Germinal center (tissue), 1 donor: ENCODE data around the gene CSF1.
"Not testable (repeated sequence)": the region's sequence is repeated elsewhere in the genome, so short reads cannot be mapped to it uniquely, and the experiment has no call there.

Source experiments
- DNase-seq: peaks from one replicate; pipeline ENCODE4 v3.0.0; 2012; ENCODE audit warnings: mixed read lengths, low spot score

Gene CSF1, protein sequence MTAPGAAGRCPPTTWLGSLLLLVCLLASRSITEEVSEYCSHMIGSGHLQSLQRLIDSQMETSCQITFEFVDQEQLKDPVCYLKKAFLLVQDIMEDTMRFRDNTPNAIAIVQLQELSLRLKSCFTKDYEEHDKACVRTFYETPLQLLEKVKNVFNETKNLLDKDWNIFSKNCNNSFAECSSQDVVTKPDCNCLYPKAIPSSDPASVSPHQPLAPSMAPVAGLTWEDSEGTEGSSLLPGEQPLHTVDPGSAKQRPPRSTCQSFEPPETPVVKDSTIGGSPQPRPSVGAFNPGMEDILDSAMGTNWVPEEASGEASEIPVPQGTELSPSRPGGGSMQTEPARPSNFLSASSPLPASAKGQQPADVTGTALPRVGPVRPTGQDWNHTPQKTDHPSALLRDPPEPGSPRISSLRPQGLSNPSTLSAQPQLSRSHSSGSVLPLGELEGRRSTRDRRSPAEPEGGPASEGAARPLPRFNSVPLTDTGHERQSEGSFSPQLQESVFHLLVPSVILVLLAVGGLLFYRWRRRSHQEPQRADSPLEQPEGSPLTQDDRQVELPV

DNA sequence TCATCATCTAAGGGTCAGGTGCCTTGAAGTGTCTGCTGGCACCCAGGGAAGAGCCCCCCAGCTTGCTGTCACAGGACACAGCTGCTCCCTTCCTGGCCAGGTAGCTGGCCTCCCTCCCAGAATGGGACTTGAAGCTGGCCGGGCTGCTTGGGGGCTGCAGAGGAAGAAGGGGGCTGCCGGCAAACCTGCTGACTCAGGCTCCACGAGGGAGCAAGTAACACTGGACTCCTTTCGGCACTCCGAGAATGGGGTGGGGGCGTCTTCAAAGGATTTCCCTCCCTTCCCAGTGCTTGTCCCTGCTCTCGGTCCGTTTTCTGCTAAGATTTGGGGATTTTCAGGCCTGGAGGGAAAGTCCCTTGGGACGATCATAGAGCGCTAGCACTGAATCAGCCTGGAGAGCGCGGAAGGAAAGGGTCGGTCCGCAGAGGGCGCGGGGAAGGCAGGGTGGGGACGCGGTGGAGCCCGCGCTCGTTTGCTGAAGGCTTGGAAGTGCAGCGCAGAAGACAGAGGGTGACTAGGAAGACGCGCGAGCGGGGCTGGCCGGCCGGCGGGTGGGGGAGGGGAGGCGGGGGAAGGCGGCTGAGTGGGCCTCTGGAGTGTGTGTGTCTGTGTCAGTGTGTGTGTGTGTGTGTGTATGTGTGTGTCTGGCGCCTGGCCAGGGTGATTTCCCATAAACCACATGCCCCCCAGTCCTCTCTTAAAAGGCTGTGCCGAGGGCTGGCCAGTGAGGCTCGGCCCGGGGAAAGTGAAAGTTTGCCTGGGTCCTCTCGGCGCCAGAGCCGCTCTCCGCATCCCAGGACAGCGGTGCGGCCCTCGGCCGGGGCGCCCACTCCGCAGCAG is at the start of gene CSF1:
CSF1 (plus strand) TSS at position 727 of the 840 bp plus-strand sequence. CDS start 175 bp downstream, outside the sequence.
- DNase-seq, result peak; percentile 19

DNA sequence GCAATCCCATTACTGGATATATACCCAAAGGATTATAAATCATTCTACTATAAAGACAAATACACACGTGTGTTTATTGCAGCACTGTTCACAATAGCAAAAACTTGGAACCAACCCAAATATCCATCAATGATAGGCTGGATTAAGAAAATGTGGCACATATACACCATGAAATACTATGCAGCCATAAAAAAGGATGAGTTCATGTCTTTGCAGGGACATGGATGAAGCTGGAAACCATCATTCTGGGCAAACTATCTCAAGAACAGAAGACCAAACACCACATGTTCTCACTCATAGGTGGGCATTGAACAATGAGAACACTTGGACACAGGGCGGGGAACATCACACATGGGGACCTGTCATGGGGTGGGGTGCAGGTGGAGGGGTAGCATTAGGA is 49.0 kb upstream of the CSF1 start:
- not testable (repeated sequence) for DNase-seq

DNA sequence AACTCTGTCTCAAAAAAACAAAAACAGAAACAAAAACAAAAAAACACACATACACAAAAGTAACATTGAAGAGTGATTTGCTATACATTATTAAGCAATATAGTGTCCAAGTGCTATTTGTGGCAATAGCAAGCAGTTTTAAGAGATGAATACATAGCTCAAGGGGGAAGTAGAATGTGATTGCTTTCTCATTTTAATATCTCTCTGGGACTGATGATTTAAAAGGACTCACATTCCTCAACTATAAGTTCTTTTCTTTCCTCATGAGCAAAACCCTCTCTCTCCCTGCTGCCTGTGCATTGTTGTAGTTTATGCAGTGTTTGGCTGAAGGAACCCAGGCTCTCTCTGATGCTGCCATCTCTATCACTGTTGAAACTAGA is 47.0 kb upstream of the CSF1 start:
- no peak for DNase-seq

DNA sequence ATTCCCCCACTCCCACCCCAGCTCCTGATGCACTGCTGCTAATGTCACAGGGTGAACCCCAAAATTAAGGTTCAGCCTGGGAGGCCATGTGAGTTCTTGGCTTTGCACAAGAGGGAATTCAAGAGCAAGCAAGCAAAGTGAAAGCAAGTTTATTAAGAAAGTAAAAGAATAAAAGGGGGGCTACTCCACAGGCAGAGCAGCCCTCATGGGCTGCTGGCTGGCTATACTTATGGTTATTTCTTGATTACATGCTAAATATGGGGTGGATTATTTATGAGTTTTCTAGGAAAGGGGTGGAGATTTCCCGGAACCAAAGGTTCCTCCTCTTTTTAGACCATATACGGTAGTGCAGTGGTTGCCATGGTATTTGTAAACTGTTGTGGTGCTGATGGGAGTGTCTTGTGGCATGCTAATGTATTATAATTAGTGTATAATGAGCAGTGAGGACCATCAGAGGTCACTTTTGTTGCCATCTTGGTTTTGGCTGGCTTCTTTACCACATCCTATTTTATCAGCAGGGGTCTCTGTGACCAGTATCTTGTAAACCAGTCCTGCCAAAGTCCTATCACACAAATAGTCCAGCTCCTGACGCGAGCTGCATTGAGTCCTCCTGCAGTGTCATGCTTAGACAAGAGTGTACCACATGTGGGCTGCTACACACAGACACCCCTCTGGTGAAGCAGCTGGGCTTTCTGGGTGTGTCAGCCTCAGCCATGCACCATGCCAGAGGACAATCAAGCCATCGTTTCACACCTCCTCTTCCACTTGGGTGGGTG is 46.4 kb upstream of the CSF1 start:
- no peak for DNase-seq

DNA sequence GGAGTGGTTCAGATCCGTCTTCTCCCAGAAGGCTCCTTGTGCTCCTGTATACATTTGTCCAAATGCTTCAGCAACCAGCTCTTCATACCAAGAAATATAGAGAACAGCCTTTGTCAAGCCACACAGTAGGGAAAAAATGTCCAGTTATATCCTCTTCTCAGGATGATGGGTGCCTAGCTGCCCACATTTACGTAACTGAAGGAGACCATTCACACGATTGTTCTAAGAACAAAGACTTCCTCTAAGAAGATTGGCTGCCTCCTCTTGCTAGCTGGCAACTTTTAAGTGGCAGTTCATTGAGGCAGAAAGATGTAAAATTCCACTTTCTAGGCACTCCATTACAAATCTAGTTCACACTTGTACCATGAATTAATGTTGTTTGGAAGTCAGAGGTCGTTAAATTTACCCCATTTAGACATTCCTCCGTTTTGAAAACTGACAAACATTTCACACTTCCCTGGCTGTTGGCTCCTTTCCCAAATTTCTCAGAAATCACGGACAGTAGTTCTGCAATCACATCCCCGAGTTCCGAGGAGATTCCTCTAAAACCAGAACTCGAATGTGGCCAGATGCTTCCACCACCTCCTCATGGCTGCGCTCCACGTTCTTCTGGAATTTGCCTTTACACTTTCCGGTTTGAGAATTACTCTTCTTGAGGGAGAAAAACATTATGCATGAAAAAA is 45.6 kb upstream of the CSF1 start:
- DNase-seq, result no peak

DNA sequence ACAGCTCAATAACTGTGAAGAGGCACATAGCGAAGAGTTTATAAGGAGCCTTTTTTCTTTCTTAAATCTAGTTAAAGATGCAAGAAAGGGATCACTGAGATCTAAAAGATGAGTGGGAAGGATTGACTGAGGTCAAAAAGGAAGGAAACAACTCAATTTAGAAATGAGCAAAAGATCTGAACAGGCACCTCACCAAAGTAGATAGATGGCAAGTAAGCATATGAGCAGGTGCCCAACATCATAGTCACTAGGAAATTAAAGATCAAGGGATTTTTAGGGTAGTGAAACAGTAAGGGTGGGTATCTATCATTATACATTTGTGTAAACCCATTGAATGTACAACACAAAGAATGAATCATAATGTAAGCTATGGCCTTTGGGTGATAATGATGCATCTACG is 44.6 kb upstream of the CSF1 start:
- DNase-seq, result no peak

DNA sequence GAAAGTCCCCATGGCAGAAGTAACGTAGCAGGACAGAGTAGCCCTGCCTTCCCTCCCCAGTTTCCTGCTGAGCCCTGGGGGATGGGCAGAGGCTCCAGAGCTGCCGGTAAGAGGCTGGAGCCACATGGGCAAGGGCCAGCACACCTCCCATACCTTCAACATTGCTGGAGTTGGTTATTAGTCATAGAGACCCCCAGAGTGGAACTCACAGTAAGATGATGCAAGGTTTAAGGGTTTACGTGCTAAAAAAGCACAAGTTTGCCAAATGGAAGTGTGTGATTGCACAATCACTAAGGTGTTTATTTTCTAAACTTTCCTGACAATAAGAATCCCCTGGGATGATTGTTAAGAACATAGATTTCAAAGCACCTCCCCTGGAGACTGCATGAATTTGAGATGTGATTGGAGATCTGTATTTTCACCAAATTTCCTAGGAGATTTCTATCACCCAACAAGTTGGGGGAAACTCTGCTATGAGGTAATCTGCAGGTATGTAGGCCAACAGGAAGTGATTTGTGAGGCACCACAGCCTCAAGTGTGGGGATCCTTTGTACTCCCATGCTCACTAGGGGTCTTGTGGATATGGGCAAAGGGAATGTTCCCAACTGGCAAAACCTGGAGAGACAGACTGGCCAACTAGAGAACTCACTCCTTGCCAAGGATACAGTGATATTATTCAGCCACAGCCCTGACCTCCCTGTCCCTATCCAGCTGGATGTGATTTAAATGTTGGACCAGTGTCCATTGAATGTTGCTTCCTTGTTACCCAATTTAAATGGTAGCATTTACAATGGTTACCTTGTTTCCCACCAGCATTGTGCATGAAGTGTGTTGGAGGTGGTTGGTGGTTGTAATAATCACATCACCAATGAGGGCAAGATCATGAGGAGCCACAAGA is 37.1 kb upstream of the CSF1 start:
- DNase-seq, result no peak

DNA sequence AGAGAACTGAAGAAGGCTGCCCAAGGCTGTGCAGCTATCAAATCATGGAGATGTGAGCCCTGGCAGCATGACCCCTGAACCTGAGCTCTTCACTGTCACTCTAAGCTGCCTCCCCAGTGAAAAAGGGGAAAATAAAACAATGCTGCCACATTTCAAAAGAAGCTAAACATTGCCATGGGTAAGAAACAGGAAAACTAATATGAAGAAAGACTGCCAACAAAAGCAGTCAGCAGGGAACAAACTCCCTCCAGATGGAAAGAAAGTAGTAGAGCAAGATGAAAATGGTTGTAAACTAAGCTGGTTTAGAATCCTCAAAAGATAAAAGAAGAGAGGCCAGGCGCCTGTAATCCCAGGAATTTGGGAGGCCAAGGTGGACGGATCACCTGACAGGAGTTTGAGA is 36.2 kb upstream of the CSF1 start:
- DNase-seq, result no peak

DNA sequence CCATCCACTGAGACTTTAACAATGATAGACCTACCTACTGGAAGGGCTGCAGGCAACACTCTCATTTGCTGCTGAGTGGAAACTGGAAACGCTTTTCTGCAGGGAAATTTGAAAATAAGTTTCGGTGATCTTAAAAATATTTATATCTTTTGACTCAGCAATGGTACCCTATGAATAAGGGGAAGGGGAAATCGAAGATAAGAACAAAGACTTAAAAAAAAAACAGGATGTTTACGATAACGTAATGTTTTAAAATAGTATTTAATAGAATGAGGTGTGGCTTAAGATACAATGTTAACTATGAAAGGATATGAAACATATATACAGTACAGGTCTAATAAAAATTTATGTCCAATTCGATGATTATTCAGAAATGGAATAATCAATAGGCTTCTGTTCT is 34.8 kb upstream of the CSF1 start:
- no peak for DNase-seq

DNA sequence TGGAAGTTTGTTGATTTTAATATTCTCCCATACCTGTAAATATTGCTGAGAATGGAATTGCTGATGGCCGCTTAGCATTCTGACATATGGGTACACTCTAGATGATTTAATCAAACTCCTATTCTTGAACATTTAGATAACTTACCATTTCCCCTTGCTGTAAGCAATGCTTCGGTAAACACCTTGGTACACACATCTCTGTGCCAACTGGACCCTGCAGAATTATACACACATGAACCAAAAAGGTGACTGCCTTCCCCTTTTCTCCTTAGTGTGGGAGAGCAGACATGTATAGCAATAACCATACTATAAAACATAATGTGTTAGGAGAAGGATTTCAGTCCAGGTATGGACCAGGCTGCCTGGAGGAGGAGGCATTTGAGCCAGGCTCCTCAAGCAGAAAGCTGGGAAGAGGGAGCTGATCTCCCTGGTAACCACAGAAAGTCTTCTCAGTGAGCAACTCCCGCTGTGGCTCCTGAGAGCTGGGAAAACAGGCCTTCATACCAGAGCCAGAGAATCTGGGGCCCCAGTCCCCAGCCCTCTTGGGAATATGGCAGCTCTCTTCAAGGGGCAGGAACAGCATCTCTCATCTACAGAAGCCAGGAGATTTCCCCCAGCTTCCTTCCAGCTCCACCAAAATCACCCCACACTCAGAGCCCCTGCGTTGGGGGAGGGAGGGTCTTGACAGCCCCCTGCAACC is 33.9 kb upstream of the CSF1 start:
- no peak for DNase-seq

DNA sequence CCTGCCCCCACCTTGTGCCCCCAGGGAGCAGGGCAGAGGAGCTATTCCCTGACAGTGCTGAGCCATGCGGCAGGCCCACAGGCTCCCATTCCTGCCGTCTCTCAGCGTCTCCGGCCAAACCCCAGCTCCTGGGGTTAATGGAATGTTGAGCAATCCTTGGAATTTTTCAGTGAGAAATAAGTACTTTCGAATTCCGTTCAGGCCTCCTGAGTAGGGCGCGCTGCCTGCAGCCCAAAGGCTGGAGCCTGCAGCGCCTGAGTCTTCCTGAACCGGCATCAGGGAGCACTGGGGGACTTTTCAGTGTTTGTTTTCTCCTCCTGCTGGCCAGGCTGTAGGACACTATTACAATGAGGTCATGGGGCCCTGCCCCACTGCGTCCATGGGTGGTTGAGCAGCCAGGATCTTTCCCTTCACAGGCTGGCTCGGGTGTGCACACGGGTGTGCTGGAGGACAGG is 33.3 kb upstream of the CSF1 start:
- DNase-seq, result no peak

DNA sequence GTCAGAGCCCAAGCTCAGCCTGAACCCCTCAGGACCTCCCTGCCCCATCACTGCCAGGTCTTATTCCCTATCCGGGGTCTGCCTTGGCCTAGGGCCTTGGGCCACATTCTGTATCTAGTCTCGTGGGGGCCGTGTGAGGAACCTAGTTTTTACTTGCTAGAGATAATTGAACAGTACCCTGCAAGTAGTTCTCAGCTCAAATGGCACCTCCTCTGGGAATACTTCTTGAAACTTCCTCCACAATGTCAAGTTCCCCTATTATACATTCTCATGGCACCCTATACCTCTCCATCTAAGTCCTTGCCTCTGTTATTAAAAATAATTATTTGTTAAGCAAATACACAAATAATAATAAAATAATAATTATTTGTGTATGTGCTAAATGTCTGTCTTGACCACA is 32.9 kb upstream of the CSF1 start:
- DNase-seq, result no peak

DNA sequence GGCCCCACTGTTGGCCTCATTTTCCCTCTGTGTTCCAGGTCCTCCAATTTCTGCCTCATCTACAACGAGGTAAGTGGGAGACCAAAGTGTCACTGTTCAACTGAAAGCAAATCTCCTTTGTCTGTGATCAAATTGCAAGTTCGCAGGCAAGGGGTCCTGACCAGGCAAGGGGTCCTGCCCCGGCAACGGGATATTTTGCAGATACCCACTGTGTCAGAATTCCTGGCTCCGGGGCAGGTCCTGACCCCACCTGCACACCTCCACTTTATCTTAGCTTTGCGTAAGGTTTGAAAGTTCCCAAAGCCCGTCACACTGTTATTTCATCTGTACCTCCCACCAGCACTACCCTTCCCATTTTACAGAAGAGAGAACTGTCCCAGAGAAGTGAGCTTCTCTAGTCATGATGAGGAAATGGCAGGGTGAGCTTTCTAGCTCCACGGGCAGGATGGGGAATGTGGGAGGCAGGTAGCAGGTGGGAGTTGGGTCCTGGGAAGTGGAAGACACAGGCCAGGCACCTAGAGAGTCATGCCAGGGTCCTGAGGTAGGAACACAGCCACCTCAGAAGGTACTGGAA is 32.0 kb upstream of the CSF1 start:
- DNase-seq, result no peak

DNA sequence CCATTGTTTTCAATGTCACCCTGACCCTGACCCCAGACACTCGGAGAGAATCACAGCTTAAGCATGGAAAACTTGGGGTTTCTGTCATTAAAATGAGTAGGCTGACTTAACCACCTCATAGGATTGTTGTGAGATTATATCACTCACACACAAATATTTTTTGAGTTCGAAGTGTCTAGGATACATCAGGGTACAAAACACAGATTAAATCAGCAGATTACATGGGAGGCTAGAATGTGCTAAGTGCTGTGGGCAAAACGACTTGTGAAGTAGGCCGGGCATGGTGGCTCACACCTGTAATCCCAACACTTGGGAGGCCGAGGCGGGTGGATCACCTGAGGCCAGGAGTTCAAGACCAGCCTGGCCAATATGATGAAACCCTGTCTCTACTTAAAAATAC is 31.3 kb upstream of the CSF1 start:
- DNase-seq, result not testable (repeated sequence)

DNA sequence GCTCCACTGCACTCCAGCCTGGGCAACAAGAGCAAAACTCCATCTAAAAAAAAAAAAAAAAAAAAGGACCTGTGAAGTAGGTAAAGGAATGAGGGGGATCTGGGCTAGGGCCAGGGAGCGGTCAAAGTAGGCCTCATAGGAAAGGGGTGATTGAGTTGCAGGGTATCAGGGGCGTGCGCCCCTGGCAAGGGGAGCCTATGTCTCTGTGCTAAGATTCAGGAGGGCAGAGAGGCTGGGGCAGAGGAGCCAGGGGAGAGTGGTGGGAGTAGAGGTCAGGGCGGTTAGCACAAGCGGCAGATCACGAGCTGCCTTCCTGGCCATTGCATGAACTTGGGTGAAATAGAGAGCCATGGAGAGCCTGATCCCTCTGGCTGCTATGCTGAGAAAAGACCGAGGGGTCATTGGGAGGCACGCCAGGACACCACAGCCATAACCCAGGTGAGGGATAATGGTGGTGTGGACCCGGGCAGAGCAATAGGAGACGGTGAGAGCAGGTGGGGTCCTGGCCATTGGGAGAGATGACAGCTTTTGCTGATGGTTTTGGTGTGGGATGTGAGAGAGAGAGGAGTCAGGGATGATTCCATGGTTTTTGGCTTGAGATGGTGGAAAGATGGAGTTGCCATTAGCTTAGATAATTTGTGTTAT is 30.6 kb upstream of the CSF1 start:
- no peak for DNase-seq

DNA sequence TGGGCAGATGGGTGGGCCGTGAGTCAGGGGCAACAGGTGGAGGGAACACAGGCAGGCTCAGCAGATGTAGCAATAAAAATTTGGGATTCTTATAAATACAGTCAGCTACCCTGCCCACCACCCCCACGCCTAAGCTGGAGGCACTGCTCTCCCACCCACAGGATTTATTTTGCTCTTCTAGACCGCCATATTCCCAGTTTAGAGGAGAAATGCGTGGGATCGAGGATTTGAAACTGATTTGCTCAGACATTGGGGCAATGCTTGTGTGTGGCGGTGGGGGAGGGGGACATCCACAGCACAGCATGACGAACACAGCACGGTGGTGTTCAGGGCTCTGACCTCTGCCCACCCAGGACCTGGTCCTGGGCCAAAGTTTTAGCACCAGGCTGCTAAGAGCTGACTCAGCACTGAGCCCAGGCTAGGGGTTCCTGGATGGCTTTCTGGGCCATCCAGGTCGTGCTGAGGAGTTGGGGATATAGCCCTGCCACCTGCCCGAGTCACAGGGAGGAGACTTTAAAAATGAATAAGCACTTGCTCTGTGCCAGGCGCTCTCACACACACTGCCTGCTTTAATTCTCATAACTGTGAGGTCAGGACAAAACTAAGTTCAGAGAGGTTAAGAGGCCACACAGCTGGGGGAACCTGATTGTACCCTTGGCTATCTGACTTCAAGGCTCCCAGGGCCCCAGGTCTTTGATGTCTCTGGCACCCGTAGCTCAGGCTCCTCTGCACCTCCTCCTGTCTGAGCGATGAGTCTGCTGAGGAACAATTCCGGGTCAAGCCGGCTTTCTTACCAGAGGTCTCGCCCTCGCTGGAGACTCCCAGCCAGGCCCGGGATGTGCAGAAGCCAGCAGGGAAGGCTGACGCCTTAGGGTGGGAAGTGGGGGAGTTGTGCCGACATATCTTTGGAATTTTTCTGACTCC is 29.4 kb upstream of the CSF1 start:
- DNase-seq, result no peak

DNA sequence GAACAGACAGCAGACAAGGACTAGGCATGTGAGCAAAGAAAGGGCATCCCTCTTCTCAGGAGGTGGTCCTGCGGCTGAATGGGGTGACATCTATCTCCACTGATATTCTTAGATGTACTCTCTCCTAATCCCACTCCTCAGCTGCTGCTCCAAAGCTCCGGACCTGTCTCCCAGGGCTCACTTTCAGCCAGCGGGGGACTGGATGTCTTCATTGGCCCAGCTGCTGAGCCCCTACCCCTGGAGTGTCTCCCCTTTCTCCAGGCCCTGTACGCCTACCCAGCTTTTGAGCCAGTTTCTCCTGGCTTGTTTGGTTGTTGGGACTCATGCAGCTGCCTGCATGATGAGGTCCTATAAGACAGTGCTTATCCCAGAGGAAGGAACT is 28.8 kb upstream of the CSF1 start:
- no peak for DNase-seq
